GM19240 (cell line): Measurements from ENCODE around the gene SYT2.
"Not testable (repeated sequence)": the region's sequence is repeated elsewhere in the genome, so short reads cannot be mapped to it uniquely, and the experiment has no call there.

Experiments used
- DNase-seq: peaks from one replicate; pipeline ENCODE4 v3.0.0; 2011; ENCODE audit warnings: low spot score; ENCODE audit not compliant: insufficient read length

SYT2 gene

GRCh38 chr1:202546796-202547195 lies 163.5 kb downstream of the SYT2 start:
- not testable (repeated sequence) for DNase-seq

- not testable (repeated sequence) for DNase-seq
These were observed 163.9 kb downstream of the SYT2 start for GRCh38 chr1:202546377-202546776.

- not testable (repeated sequence) for DNase-seq
These were observed 164.5 kb downstream of the SYT2 start for GRCh38 chr1:202545647-202546303.

- DNase-seq = not testable (repeated sequence)
These were observed 165.3 kb downstream of the SYT2 start for GRCh38 chr1:202544766-202545449.

GRCh38 chr1:202543537-202543936 lies 166.7 kb downstream of the SYT2 start:
- not testable (repeated sequence) for DNase-seq

GRCh38 chr1:202542415-202542814 lies 167.8 kb downstream of the SYT2 start:
- not testable (repeated sequence) for DNase-seq

- DNase-seq = not testable (repeated sequence)
These were observed 169.4 kb downstream of the SYT2 start for GRCh38 chr1:202540858-202541257.
